ENCODE measurements around the gene PGAP6.
"Not testable (repeated sequence)": the region's sequence is repeated elsewhere in the genome, so short reads cannot be mapped to it uniquely, and the experiment has no call there.

The PGAP6 gene

DNA sequence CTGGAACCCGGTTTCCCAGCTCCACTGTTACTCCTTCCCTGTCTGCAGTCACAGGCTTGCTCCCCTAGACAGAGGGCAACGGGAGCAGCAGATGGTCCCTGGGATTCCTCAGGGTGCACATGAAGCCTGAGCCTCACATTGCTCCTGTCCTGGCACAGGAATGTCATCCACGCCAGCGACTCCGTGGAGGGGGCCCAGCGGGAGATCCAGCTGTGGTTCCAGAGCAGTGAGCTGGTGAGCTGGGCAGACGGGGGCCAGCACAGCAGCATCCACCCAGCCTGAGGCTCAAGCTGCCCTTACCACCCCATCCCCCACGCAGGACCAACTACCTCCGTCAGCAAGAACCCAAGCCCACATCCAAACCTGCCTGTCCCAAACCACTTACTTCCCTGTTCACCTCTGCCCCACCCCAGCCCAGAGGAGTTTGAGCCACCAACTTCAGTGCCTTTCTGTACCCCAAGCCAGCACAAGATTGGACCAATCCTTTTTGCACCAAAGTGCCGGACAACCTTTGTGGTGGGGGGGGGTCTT, 18.3 kb upstream of the PGAP6 start:
- no peak for DNase-seq

DNA sequence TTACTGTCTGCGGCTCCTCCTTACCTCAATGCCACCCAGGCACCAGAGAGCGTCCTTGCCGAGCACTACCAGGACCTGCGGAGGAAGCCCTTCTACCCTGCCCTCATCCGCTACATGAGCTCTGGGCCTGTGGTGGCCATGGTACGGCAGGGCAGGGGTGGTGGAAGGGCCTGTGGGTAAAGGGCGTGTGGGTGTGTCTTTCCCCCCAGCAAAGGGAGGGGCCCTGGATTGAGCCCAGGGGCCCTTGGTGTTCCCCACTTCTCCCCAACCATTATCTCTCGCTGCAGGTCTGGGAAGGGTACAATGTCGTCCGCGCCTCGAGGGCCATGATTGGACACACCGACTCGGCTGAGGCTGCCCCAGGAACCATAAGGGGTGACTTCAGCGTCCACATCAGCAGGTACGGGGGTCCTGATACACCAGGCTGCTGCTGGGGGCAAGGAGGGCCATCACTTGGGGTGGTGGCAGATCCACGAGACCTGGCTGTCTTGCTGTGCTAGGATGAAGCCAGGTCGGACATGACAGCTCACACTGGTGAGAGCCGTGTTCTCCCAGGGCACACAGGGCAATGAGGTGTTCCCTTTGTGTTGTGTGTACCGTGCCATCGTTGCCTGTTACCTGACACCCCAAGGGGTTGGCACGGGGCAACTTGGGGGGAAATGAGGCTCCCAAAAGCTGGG, 17.7 kb upstream of the PGAP6 start:
- no peak for DNase-seq

DNA sequence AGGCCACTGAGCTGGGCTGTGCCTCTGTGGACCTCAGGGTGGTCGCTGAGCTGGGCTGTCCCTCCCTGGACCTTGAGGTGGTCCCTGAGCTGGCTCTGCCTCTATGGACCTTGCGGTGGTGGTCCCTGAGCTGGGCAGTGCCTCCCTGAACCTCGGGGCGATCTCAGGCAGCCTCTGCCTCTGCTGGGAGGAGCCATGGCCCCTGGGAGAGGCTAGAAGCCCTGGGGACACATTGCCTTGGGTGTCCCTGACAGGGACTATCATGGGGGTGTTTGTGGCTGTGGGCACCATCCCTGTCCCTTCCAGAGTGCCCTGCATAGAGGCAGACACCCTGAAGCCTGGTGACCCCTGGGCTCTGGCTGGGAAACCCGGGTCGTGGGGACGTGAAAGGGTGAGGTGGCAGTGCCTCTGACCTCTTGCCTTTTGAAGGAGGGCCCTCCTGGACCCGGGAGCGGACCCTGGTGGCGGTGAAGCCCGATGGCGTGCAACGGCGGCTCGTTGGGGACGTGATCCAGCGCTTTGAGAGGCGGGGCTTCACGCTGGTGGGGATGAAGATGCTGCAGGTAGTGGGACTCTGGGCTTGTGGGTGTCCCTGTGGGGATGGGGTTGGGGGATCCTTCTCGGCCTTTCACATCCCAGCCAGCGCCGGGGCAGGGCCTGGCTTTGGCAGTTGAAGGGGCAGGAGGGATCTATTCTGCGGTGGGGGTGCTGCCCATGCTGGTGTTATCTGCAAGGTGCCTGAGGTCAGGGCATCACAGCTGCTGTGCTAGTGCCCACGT, 17.0 kb upstream of the PGAP6 start:
- DNase-seq = no peak

DNA sequence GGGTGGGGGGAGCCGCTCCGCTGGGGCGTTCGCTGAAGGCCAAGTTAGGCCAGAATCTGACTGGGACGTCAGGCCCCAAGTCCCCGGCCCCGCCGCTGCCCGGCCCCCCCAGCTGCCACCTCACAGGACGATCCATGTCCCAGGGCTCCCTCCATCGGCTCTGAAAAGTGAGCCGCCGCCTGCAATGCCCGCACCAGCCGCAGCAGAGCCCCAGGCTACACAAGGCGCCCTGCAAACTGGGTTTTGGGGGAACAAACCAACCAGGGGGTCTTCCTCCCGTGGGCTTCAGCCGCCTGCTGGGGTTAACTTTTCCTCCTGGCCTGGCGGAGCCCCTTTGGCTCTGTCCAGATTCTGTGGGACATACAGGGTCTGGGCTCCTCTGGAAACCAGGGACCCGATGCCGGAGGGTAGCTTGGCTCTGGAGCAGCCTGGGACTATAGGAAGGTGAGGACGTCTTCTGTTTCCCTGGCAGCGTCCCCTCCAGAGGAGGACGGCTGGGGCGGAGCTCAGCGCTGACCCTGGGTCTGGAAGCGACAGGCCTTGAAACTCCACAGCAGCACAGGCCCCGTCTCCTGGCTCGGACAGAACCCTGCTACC, 16.1 kb upstream of the PGAP6 start:
- no peak for DNase-seq

DNA sequence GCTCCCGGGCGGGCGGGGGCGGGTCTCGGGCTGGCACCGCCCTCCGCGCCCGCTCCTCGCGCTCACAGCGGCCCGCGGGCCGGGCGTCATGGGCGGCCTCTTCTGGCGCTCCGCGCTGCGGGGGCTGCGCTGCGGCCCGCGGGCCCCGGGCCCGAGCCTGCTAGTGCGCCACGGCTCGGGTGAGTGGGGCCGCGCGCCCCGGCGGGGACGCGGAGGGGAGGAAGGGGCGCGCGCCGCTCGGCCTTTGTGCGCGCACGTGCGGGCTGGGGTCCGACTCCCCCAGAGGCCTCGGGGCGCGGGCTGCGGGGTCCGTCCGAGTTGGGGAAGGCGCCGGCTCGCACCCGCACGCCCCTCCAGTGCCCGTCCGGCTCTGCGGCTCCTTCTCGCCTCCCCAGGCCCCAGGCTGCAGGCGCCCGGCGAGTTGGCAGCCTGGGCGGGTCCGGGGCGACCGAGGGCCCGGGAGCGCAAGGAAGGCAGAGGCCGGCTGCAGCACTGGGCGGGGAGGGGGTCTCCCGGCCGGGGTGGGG, 15.4 kb upstream of the PGAP6 start, which contains the start of gene NME4:
NME4 (plus strand) TSS at position 65 of the 527 bp plus-strand sequence; CDS start at position 89, 24 bp downstream.
- DNase-seq = no peak

DNA sequence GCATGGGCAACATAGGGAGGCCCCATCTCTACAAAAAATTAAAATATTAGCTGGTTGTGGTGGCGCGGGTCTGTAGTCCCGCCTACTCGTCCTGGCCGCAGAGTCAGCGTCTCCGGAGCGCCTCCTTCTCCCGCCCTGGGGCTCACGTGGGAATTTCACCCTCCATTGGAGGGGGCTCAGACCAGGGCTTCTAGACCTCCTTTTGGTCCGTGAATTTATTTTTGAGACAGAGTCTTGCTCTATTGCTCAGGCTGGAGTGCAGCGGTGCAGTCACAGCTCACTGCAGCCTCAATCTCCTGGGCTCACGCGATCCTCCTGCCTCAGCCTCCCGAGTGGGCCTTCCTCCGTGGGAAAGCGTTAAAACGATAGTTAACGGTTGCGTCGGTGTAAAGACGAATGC, 14.8 kb upstream of the PGAP6 start:
- no peak for DNase-seq

DNA sequence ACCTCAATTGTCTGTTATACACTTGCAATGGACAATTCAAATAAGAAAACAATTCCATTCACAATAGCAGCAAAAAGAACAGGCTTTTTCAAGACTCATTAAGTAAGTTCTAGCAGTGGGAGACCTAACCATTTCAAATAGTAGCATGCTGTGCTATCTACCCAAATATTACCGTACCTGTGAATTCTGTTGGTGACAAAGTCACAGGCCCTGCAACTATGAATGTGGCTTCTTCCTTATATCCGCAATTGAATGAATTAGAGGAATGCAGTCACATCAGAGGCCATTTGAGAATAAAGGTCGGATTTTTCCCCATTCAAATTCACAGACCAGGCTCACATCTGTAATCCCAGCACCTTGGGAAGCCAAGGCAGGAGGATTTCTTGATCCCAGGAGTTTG, 14.4 kb upstream of the PGAP6 start:
- no peak for DNase-seq

DNA sequence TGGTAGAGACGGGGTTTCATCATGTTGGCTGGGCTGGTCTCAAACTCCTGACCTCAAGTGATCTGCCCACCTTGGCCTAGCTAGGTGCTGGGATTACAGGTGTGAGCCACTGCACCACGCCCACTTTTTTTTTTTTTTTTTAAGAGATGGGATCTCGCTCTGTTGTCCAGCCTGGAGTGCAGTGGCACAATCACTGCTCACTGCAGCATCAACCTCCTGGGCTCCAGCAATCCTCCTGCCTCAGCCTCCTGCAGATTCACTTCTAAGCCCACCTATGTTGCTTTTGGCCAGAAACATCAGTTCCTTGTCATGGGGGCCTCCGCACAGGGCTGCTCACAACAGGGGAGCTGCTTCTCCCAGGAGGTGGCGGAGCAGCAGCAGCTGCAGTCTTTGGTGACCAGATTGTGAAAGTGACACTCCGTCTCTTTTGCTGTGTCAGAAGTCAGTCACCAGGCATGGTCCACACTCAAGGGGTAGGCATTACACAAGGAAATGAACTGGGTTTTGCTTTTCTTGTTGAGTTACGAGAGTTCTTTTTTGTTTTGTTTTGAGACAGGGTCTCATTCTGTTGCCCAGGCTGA, 10.8 kb upstream of the PGAP6 start:
- peak; percentile 53 for DNase-seq

DNA sequence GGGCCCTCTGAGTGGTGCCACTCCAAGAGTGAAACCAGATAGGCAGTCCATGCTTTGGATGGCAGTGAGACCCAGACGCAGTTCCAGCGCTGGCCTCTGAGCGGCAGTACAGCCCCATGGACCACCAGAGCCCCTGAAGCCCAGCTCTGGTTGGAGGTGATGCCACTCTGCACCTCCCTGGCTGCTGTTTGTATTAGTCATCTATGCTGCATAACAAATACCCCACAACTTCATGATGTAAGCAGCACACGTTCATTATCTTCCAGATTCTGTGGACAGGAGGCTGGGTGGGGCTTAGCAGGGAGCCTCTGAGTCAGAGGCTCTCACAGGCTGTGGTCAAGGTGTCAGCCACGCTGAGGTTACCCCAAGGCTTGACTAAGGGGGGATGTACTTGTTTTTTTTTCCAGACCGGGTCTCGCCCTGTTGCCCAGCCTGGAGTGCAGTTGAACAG, 10.1 kb upstream of the PGAP6 start:
- DNase-seq = peak; percentile 83

DNA sequence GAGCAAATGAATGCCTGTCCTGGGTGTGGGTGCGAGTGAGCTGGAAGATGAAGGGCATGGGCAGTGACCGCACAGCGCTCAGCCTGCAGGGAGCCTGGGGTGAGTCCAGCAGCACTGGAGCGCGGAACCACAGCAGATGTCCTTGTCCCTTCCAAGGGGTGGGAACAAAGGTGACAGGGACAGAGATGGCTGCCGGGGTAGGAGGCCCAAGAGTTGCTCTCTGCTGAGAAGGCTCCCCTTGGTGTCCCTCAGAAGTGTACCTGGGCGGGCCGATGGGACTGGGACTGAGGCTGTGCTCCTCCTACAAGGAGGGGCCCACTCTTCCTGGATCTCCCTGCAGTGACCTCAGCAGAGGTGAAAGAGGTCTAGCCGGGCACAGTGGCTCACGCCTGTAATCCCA, 7.6 kb upstream of the PGAP6 start:
- no peak for DNase-seq

DNA sequence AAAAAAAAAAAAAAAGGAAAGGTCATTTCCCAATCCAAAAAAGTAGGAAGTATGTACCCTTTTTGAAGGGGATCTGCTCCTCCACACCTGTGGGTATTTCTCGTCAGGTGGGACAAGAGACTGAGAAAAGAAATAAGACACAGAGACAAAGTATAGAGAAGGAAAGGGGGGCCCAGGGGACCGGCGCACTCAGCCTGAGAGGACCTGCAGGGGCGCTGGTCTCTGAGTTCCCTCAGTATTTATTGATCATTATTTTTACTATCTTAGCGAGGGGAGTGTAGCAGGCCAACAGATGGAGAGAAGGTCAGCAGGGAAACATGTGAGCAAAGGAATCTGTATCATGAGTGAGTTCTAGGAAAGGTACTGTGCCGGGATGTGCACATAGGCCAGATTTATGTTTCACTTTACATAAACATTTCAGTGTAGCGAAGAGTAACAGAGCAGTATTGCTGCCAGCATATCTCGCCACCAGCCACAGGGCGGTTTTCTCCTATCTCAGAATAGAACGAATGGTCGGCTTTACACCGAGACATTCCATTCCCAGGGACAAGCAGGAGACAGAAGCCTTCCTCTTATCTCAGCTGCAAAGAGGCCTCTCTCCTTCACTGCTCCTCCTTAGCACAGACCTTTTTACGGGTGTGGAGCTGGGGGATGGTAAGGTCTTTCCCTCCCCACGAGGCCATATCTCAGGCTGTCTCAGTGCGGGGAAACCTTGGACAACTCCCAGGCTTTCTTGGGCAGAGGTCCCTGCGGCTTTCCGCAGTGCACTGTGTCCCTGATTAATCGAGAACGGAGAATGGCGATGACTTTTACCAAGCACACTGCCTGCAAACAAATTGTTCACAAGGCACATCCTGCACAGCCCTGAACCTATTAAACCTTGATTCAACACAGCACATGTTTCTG, 6.2 kb upstream of the PGAP6 start:
- DNase-seq = not testable (repeated sequence)

DNA sequence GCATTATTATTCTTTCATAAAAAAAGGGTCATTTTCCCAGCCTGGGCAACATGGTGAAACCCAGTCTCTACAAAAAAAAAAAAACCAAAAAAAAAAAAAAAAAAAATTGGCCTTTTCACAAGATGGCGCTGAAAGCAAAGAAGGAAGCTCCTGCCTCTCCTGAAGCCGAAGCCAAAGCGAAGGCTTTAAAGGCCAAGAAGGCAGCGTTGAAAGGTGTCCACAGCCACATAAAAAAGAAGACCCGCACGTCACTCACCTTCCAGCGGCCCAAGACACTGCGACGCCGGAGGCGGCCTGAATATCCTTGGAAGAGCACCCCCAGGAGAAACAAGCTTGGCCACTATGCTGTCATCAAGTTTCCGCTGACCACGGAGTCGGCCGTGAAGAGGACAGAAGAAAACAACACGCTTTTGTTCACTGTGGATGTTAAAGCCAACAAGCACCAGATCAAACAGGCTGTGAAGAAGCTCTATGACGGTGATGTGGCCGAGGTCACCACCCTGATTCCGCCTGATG, 4.9 kb upstream of the PGAP6 start:
- DNase-seq = no peak

DNA sequence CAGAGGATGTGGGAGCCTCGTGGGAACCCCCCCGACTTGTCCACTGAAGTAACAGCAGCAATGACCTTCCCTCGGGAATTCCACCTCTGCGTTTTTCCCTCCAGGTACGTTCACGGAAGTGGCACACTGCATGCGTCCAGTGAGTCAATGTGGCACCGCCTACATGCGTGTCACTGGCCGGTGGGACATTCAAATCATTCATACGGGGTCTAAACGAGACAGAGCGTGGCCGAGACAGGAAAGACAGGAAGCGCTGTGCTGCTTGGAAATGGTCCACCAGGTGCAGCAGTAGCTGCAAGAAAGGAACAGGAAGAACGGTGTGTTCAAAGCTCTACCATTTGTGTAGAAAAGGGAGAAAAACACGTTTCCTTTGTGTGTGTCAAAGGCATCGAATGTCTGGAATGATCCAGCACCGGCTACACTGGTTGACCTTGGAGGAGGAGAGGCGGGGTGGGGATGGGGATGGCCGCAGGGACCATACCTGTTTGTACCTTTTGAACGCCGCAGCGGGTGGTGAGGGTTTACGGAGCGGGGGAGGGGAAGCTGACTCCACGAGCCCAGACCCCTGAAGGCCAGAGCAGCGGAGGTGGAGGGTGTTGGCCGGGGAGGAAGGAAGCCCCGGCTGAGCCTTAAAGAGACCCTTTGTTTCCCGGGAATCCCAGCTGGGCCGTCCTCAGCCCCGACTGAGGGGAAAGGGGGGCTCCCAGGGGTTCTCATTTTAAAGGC, 1.7 kb upstream of the PGAP6 start:
- DNase-seq = peak; percentile 36

DNA sequence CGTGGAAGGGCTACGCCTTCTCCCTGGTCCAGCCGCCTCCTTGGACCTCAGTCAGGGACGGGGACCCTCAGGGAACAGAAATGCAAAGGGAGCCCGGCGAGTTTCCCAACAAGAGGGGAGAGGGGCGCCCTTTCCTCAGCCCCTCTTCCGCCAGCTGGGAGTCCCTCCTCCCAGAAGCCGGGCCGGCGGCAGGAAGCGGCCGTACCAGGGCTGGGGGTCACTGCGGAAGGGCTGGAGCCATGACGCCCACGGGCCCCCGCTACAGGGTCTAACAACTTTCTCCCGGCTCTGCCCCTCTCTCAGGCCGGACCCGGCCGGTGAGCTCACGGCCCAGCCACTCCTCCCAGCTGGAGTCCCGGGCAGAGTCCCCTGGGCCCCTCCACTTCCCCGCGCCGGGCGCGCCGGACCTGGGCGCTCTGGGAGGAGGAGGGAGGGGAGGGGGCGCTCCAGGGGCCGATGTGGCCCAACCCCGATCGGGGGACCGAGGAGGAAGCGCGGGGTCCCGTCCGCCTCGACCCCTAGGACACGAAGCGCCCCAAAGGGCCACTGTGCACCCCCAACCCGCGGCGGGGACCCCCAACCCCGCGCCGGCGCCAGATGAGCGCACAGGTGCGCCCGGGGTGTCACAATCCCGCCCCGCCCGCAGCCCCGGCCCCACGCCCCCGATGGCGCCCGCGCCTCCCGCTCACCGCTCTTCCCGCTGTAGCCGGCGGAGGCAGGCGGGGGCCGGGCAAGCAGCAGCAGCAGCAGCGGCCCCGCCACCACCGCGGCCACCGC, 578 bp downstream of the PGAP6 start:
- DNase-seq = no peak

DNA sequence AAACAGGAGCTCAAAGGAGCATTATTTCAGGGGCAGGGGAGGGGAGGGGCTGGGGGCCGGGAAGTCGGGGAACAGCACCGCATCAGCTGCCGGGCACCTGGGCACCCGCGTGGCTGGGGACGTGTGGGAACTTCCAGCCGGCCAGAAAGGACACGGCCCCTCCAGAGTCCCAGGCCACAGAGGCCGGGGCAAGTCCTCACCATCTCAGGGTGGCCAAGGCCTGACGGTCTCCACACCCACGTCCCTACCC, 1.1 kb downstream of the PGAP6 start:
- DNase-seq = no peak

DNA sequence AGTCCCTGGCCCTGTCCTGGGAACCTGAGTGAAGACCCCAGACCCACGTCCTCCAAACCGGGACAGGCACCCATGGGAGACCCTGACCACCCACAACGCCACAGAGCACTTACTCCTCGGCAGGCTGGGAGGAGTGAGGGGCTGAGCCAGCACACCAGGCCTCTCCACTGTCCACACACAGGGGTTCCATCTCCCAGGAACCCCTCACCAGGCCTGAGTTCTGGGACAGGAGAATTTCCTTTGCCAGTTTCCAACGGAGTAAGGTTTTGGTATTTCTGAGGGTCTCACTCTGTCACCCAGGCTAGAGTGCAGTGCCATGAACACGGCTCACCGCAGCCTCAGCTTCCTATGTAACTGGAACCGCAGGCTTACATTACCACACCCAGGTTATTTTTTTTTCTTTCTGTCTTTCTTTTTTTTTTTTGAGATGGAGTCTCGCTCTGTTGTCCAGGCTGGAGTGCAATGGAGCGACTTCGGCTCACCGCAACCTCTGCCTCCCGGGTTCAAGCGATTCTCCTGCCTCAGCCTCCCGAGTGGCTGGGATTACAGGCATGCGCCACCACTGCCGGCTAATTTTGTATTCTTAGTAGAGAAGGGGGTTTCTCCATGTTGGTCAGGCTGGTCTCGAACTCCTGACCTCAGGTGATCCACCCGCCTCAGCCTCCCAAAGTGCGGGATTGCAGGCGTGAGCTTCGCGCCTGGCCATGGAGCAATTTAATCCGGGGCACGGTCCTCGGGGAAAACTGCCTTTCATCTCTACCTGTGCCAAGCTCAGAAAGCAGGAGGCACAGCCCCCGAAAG, 1.6 kb downstream of the PGAP6 start:
- no peak for DNase-seq

DNA sequence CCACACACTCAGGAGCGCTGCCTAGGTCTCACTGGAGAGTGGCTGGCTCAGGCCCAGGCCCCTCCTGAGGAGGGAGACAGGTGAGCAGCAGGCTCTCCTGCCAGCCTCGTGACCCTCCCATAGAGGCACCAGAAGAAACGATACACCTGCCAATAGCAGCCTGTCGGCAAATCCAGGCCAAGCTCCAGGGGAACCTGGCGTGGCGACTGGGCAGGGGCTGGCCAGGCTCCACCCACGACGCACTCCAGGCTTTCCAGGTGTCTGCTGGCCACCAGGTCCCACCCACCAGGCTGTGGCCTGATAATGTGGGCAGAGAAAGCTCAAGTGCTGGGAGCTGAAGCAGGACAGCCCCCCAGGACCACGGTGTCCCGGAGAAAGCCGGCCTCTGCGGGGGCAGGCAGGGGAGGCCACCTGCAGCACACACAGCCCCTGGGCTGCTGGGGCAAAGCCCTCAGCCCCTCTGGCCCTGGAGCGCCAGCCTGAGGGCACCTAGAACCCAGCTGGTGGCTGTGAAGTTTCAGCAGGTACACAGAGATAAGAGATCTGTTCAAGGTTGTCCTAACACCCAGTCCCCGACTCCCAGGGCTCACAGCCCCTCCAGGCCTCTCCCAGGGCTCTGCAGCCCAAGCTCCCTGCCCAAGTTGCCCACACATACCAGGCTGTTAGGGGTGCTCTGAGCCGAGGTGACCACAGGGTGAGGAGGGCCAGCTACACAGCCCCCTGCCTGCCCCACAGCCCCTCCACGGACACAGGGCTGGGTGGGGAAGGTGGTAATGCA, 2.4 kb downstream of the PGAP6 start:
- DNase-seq = no peak

DNA sequence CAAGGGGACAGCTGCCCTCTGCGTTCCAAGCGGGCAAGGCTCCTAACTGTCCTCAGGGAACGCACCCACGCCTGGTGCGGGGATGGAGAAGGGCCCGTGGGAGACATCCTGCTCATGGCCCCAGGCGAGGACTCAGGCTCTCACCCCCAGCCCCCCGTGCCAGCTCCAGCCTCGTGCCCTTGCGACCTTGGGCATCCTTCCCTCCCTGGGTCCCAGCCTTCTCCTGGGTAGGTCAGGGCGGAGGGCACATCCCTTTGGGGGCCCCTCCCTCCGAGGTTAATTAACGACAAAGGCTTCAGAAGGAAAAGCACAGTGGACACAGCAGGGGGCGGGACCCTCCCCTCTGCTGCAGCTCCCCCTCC, 3.0 kb downstream of the PGAP6 start:
- DNase-seq = no peak
